ENCODE data around the gene PRPF31.

GRCh38 chr19:54109651-54110050 is 5.9 kb upstream of the PRPF31 start:
- TF ChIP-seq CTCF (IDR thresholded peaks at IDR 0.05) (no peak), POLR2A (IDR thresholded peaks at IDR 0.05) (no peak)

Data from thyroid gland (tissue), 4 donors.